Astrocyte of the cerebellum (primary cell): Measurements from ENCODE around the gene TPD52L1.

Source experiments
- DNase-seq: peaks from one replicate; pipeline ENCODE4 v3.0.0-alpha.2; 2011; ENCODE audit warnings: low read depth
- H3K4me3 ChIP-seq: 2 replicates; pipeline ENCODE4 v1.5.1; 2011; ENCODE audit warnings: mild to moderate bottlenecking, low read depth, low read length, moderate library complexity
- in situ Hi-C: cut with HindIII; loops from 2 replicates; pipeline ENCODE4 v1.10.0; 2017; ENCODE audit warnings: low sequenced_read_pairs
- TF ChIP-seq, protein P1 (sequence below): IDR thresholded peaks from 2 replicates; pipeline ENCODE4 v1.5.1; 2012; ENCODE audit warnings: low read length, low read depth, moderate library complexity, mild to moderate bottlenecking; ENCODE audit errors: missing control alignments

TPD52L1 gene

DNA sequence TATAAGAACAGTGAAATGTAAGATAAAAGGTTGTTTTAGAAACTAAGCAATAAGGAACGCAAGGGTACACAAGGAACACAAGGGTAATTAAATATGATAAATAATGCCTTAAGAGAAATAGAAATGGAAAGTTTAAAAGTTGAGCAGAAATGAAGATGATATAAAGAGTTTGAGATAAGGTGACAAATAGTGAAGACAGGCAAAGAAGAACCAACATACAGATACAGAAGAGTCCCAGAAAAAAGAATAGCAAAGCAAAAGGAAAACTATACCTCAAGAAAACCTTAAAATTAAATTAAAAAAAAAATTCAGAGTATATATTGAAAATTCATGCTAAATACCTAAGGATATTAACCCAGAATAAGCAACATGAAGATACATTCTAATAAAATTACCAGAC is 131.8 kb downstream of the TPD52L1 start:
- no peak for DNase-seq
- TF ChIP-seq, protein P1, sequence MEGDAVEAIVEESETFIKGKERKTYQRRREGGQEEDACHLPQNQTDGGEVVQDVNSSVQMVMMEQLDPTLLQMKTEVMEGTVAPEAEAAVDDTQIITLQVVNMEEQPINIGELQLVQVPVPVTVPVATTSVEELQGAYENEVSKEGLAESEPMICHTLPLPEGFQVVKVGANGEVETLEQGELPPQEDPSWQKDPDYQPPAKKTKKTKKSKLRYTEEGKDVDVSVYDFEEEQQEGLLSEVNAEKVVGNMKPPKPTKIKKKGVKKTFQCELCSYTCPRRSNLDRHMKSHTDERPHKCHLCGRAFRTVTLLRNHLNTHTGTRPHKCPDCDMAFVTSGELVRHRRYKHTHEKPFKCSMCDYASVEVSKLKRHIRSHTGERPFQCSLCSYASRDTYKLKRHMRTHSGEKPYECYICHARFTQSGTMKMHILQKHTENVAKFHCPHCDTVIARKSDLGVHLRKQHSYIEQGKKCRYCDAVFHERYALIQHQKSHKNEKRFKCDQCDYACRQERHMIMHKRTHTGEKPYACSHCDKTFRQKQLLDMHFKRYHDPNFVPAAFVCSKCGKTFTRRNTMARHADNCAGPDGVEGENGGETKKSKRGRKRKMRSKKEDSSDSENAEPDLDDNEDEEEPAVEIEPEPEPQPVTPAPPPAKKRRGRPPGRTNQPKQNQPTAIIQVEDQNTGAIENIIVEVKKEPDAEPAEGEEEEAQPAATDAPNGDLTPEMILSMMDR: no peak
- no peak overlapping the region for H3K4me3 ChIP-seq
- in situ Hi-C loops: loop anchor here (25.0 kb wide), 1 partner anchor 398 kb away; no protein-coding TSS in a partner anchor

DNA sequence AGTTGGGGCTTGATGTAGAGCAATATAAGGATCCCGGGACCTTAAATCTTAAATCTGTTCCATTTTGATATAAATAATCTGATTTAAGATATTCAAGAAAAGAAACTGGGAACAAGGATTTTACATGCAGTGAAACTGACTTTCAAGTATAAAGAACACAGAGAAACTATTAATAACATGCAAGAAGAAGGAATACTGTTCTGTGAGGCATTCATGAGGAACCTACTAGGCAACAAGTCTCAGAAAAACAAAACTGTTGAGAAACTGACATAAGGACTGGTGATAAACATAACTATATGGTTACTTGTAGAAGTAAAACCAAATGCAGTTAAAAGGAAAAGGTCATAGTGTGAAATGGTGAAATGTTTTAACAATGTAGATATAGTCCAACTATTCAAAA is 132.4 kb downstream of the TPD52L1 start:
- in situ Hi-C loops: loop anchor here (25.0 kb wide), 1 partner anchor 399 kb away; no protein-coding TSS in a partner anchor
- TF ChIP-seq, protein P1: no peak
- H3K4me3 ChIP-seq: no peak overlapping the region
- DNase-seq: no peak

DNA sequence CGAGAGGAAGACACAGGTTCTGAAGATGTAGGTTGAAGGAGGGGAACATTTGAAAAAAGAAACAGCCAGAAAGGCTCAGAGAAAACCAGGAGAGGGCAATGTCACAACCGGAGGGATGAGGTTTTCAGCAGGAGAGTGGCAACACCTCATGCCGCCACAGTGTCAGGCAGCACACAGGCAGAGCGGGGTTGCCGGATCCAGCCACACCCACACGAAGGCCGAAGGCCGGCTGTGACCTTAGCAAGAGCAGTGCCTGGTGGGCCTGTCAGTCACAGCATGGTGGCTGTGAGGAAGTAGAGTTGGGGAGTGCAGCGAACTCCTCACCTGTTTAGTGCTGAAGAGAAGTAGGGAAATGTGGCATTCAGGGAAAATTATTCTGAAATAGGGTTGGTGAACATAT is 134.1 kb downstream of the TPD52L1 start:
- DNase-seq: no peak
- in situ Hi-C loops: loop anchor here (25.0 kb wide), 1 partner anchor 400 kb away; no protein-coding TSS in a partner anchor
- H3K4me3 ChIP-seq: no peak overlapping the region
- TF ChIP-seq, protein P1: no peak

DNA sequence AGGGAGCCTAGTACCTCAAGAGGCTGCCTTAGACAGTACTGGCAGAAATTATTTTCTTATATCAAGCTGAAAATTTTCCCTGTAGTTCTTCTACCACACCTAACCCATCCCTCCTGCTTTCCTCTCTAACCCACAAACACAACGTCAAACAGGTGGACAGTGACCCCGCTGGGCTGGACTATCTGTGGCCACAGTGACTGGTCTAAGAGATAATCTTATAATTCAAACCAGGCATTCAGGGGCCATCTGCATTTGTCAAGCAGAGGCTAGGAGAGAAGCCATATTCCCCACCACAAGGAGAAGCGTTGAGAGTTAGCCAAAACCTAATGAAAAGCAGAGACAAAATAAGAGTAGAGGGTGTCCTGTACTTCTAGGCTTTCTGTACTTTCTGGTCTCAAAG is 140.0 kb downstream of the TPD52L1 start:
- in situ Hi-C loops: loop anchor here (25.0 kb wide), 1 partner anchor 406 kb away; no protein-coding TSS in a partner anchor
- H3K4me3 ChIP-seq: no peak overlapping the region
- TF ChIP-seq, protein P1: no peak
- DNase-seq: no peak

DNA sequence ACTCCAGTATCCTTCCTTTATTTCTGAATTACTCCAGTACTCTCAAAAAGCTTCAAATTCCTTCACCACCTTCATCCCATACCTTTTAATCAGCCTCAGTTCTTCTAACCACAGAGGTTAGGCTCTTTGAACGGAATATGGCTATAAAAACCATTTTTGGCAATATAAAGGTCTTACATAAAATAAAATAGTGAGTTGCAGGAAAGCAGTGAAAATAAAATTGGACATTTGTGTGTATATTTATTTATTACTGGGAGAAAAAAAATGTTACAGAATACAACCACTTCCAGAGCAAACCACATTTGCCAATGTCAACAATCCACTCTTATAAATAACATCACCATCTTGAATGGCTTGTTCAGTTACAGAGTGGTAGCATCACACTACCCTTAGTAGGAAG is 140.5 kb downstream of the TPD52L1 start:
- TF ChIP-seq, protein P1: no peak
- in situ Hi-C loops: loop anchor here (25.0 kb wide), 1 partner anchor 407 kb away; no protein-coding TSS in a partner anchor
- DNase-seq: no peak
- H3K4me3 ChIP-seq: no peak overlapping the region

DNA sequence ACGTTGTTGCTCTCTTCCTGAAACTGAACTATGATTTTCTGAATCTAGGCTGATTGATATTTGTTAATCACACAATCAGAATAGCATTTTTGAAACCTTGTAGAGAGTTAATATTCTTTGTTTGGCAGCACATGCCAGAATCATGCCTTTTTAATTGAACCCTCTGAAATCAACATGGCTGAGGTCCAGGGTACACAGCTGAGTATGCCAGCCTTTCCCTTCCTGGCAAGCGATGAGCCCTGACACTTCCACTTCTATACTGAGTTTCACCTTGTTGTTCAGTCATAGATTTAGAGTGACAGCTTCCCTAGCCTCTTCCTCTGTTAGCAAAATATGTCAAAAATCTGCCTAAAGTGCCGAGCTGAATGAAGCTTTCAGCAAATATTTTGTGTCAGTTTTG is 141.4 kb downstream of the TPD52L1 start:
- no peak for DNase-seq
- H3K4me3 ChIP-seq: no peak overlapping the region
- TF ChIP-seq, protein P1: no peak
- in situ Hi-C loops: loop anchor here (25.0 kb wide), 1 partner anchor 408 kb away; no protein-coding TSS in a partner anchor
